Lower lobe of right lung (tissue), 2 donors: Measurements from ENCODE around the gene SESTD1. TPM values are rescaled to one million over a fixed set of nuclear protein-coding genes. Genes with fewer than 3 reads are reported as not detected.

ENCODE experiments used
- ATAC-seq, 2 donors: fragments of 200-7000 bp; cut with Tn5 transposase; one replicate each; pipeline ENCODE4 v1.9.1; 2020 to 2022; ENCODE audit warnings: mild to moderate bottlenecking in 2 of 2, moderate library complexity in 2 of 2
- DNase-seq: peaks from one replicate; pipeline ENCODE4 v3.0.0-alpha.2; 2020
- H3K27ac ChIP-seq: fragments of 200-600 bp; one replicate; pipeline ENCODE4 v1.8.0; 2022
- H3K27me3 ChIP-seq: fragments of 200-600 bp; one replicate; pipeline ENCODE4 v1.8.0; 2022; ENCODE audit warnings: low read depth
- H3K36me3 ChIP-seq: fragments of 200-600 bp; one replicate; pipeline ENCODE4 v1.8.0; 2022; ENCODE audit warnings: mild to moderate bottlenecking
- H3K4me1 ChIP-seq: fragments of 200-600 bp; one replicate; pipeline ENCODE4 v1.8.0; 2022
- H3K4me3 ChIP-seq: fragments of 200-600 bp; one replicate; pipeline ENCODE4 v1.8.0; 2022; ENCODE audit warnings: mild to moderate bottlenecking
- H3K9me3 ChIP-seq: fragments of 200-600 bp; one replicate; pipeline ENCODE4 v1.8.0; 2022
- CTCF ChIP-seq: fragments of 200-600 bp; IDR thresholded peaks from one replicate; pipeline ENCODE4 v1.8.0; 2022; ENCODE audit warnings: antibody characterized with exemption, mild to moderate bottlenecking
- intact Hi-C: fragments of 100-400 bp; cut with DNase I; formaldehyde crosslinking; loops from one replicate; pipeline ENCODE4 v1.11.0; 2022
- total RNA-seq: library from RNA; stranded (reverse); fragmentation: NEBNext Ultra II Directional; extraction: Animal tissue kit (Norgen Biotek cat#: 25700); gene quantifications from one replicate; pipeline ENCODE4 v1.2.1, GENCODE V29; 2021
- donor health status: DM: no; HTN: yes; CAD: no; lungs with severe emphysema.

SESTD1 gene
- total RNA-seq, 1 donor from 2014 or later = 107 TPM

DNA sequence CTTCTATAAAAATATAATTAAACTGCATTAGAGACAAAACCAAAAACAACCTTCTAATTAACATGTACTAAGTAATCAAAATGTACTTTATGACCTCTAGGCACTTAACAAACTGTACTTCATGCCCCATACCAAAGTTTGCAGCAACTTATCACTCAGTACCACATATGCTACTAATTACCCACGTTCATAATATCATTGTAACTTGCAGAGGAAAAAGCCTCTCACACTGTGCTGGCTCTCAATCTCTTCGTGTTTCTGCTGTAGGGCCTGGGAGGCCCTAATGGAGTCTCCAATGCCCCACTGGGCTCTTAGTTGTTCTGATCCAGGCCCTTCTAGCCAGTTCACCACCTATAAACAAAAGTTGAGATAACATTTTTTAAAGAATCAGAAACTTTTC lies 132.6 kb downstream of the SESTD1 start:
- ATAC-seq (no peak), DNase-seq (no peak)
- Histone ChIP-seq H3K4me3 (no peak overlapping the region), H3K9me3 (no peaks in the 10 kb centered on the region), H3K4me1 (no peaks in the 10 kb centered on the region), H3K36me3 (peaks cover 24% of the 10 kb centered on the region), H3K27ac (no peak overlapping the region), H3K27me3 (no peaks in the 10 kb centered on the region)
- intact Hi-C loops = no loop called here
- no peak for TF ChIP-seq CTCF

DNA sequence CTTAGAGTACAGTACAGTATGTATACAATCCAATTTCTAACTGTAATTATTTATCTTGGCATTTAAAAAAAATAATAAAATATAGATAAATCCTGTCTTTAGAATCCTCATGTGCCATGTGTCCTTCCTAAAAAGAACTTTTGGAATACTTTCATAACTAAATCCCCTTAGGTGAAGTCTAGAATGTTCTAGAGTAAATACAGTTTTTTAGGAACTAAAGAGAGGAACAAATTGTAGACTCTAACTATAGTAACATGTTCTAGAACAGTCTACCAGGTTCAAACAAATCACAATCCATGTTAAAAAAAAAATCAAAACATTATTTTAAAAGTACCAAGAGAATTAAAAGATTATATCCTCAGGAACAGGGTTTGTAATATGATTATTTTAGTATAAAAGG lies 134.1 kb downstream of the SESTD1 start:
- H3K9me3 ChIP-seq = no peaks in the 10 kb centered on the region
- H3K27me3 ChIP-seq = no peaks in the 10 kb centered on the region
- no peak overlapping the region for H3K27ac ChIP-seq
- intact Hi-C loops = no loop called here
- no peak for DNase-seq
- peaks cover 20% of the 10 kb centered on the region for H3K36me3 ChIP-seq
- no peak overlapping the region for H3K4me3 ChIP-seq
- TF ChIP-seq CTCF = no peak
- ATAC-seq = no peak
- H3K4me1 ChIP-seq = no peaks in the 10 kb centered on the region

DNA sequence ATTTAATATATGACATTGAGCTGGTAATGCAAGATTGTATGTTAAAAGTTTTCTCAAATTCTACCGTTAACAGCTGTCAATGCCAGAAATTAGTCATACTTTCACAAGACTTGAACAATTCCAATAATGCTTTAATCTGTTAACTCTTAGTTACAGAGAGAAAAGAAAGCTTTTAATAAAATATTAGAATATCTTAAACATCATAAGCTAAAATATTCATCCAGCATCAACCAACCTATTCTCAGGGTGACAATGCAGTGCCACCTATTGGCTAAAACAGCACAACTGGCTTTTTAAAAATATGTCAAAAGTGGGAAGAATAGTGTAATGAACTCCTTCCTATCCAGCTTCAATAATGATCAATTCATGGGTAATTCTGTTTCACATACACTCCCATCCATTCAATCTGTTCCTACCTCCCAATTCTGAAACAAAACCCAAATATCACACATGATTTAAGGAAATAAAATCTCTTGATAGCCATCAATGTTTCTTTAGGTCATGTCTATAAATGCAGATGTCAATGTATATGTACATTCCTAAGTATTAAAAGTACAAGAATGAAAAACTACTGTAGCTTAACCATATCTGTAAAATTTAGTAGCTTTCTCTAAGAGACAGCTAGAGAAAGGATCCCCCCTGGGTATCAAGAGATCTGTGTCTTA lies 134.9 kb downstream of the SESTD1 start:
- no peaks in the 10 kb centered on the region for H3K4me1 ChIP-seq
- no peak overlapping the region for H3K27ac ChIP-seq
- H3K4me3 ChIP-seq = no peak overlapping the region
- intact Hi-C loops = no loop called here
- no peak for DNase-seq
- ATAC-seq = no peak
- no peaks in the 10 kb centered on the region for H3K9me3 ChIP-seq
- peak; percentile 56 for TF ChIP-seq CTCF
- no peaks in the 10 kb centered on the region for H3K27me3 ChIP-seq
- peaks cover 20% of the 10 kb centered on the region for H3K36me3 ChIP-seq

DNA sequence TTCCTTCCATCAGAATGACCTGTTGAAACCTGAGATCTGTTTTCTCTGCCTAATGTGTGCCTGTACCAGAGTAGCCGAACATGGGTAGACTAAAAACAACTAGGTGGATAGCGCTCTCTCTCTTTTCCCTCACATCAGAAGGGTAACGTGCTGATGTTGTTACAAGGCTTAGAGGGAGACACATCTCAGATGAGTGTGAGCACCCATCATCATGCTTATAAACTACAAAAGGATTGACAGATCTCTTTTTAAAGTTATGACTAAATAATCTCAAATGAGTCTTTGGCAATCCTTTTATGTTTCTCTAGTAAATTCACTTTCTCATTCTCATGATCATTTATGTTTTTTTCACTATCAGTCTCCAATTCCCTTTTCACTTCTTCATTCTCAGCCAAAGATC lies 139.2 kb downstream of the SESTD1 start:
- no peaks in the 10 kb centered on the region for H3K4me1 ChIP-seq
- peaks cover 24% of the 10 kb centered on the region for H3K36me3 ChIP-seq
- H3K4me3 ChIP-seq = no peak overlapping the region
- TF ChIP-seq CTCF = no peak
- intact Hi-C loops = no loop called here
- DNase-seq (no peak), ATAC-seq (no peak)
- no peaks in the 10 kb centered on the region for H3K9me3 ChIP-seq
- H3K27ac ChIP-seq = no peak overlapping the region
- no peaks in the 10 kb centered on the region for H3K27me3 ChIP-seq

DNA sequence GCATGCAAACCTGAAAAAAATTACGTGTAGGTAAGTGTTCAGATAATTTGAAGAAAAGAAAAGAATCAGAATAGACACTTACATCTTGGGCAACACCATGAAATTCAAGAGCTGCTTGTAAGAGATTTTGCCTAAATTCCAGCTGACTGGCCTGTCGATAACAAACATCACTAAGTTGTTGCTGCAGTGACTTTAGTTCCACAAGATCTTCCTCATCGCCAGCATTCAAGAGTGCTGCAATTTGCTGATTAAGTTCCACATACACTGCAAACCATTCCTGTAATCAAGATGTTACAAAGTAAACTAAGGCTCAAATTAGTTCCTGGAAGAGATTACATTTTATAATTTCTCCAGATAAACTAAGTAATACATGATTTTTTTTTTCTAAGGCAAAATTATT lies 140.3 kb downstream of the SESTD1 start:
- no peak overlapping the region for H3K27ac ChIP-seq
- H3K36me3 ChIP-seq = peaks cover 33% of the 10 kb centered on the region
- no peak for TF ChIP-seq CTCF
- intact Hi-C loops = no loop called here
- ATAC-seq (no peak), DNase-seq (no peak)
- no peaks in the 10 kb centered on the region for H3K27me3 ChIP-seq
- H3K9me3 ChIP-seq = no peaks in the 10 kb centered on the region
- H3K4me1 ChIP-seq = no peaks in the 10 kb centered on the region
- no peak overlapping the region for H3K4me3 ChIP-seq
